HCT116 (cell line): ENCODE results near the gene PLD5. TPM values are rescaled to one million over a fixed set of nuclear protein-coding genes. Genes with fewer than 3 reads are reported as not detected.

Experiments
- ATAC-seq: fragments of 200-7000 bp; cut with Tn5 transposase; 2 replicates; pipeline ENCODE4 v1.9.1; 2020; ENCODE audit warnings: mild to moderate bottlenecking, moderate library complexity
- BruUV-seq: library from RNA; stranded (reverse); fragments of 400-500 nt; replicated peaks from 2 replicates; lab custom pipeline; 2021; lab: Mats Ljungman, UMichigan
- CTCF ChIA-PET: fragments of 300-600 bp; sonication (Branson Sonifier 250); formaldehyde crosslinking; loops from one replicate; lab custom pipeline; 2021; ENCODE audit warnings: antibody characterized with exemption; lab: Charles Lee
- POLR2A ChIA-PET: fragments of 300-600, 350-600 bp; sonication (Branson Sonifier 250); formaldehyde crosslinking; loops from one replicate; lab custom pipeline; 2021; ENCODE audit warnings: antibody characterized with exemption; lab: Charles Lee
- RAD21 ChIA-PET, 2 experiments: fragments of 300-600 bp; sonication (Branson Sonifier 250); formaldehyde crosslinking; loops; one replicate each; lab custom pipeline; 2023; ENCODE audit warnings: low total read pairs in 2 of 2; ENCODE audit not compliant: uncharacterized antibody in 2 of 2, unreplicated experiment in 2 of 2, low non-redundant PET in 1 of 2; lab: Charles Lee
- DNase-seq: peaks from one replicate; pipeline ENCODE4 v3.0.0-alpha.2; 2010; ENCODE audit warnings: low read depth, low spot score
- H2AFZ ChIP-seq: fragments of 200-600 bp; shearing (Covaris generic), sonication (generic); 2 replicates; pipeline ENCODE4 v1.6.1; 2017; ENCODE audit warnings: low read depth, mixed run types, mixed read lengths, antibody characterized with exemption, low read length; ENCODE audit not compliant: poor library complexity, severe bottlenecking
- H3K27ac ChIP-seq: 2 replicates; pipeline ENCODE4 v1.5.1; 2012; ENCODE audit warnings: low read depth, low read length
- H3K27me3 ChIP-seq: fragments of 200-600 bp; sonication (generic); 2 replicates; pipeline ENCODE4 v1.6.1; 2016; ENCODE audit warnings: mixed run types, low read length, mixed read lengths; ENCODE audit not compliant: insufficient read depth
- H3K36me3 ChIP-seq, 2 experiments: fragments of 200-500 bp in 1 of 2; fragments of 200-600 bp in 1 of 2; sonication (Bioruptor generic) in 1 of 2; sonication (generic) in 1 of 2; 2 replicates each; pipeline versions ENCODE4 v1.5.1 to v1.6.1; 2014 to 2016; ENCODE audit warnings: low read length in 2 of 2, inconsistent platforms in 1 of 2, mixed read lengths in 1 of 2, mixed run types in 1 of 2; ENCODE audit not compliant: insufficient read depth in 2 of 2, control insufficient read depth in 1 of 2
- H3K4me1 ChIP-seq, 2 experiments: fragments of 200-600 bp in 1 of 2; sonication (generic) in 1 of 2; 2 replicates each; pipeline versions ENCODE4 v1.5.1 to v1.6.1; 2012 to 2017; ENCODE audit warnings: low read length in 2 of 2, inconsistent platforms in 1 of 2, mild to moderate bottlenecking in 1 of 2, mixed read lengths in 1 of 2, mixed run types in 1 of 2, moderate library complexity in 1 of 2; ENCODE audit not compliant: insufficient read depth in 2 of 2, control insufficient read depth in 1 of 2
- H3K4me2 ChIP-seq: fragments of 200-600 bp; sonication (generic); 2 replicates; pipeline ENCODE4 v1.6.1; 2017; ENCODE audit warnings: mixed run types, low read length, mixed read lengths
- H3K4me3 ChIP-seq, 2 experiments: fragments of 200-600 bp in 1 of 2; sonication (generic) in 1 of 2; replicated peaks in 1 of 2; 2 replicates each; pipeline ENCODE4 v1.5.1; 2011 to 2016; ENCODE audit warnings: low read length in 2 of 2, control low read depth in 1 of 2, low read depth in 1 of 2, mild to moderate bottlenecking in 1 of 2, mixed read lengths in 1 of 2, mixed run types in 1 of 2
- H3K79me2 ChIP-seq: fragments of 200-600 bp; sonication (generic); 2 replicates; pipeline ENCODE4 v1.6.1; 2017; ENCODE audit warnings: mild to moderate bottlenecking, mixed run types, low read length, moderate library complexity, mixed read lengths; ENCODE audit not compliant: insufficient read depth
- H3K9ac ChIP-seq: fragments of 200-600 bp; sonication (generic); 2 replicates; pipeline ENCODE4 v1.6.1; 2016; ENCODE audit warnings: low read length, mixed read lengths
- H3K9me2 ChIP-seq: fragments of 200-600 bp; sonication (generic), shearing (Covaris generic); 2 replicates; pipeline ENCODE4 v1.6.1; 2017; ENCODE audit warnings: mixed run types, mild to moderate bottlenecking, moderate library complexity; ENCODE audit not compliant: insufficient read depth
- H3K9me3 ChIP-seq, 2 experiments: fragments of 200-500 bp in 1 of 2; fragments of 200-600 bp in 1 of 2; sonication (Bioruptor generic) in 1 of 2; sonication (generic) in 1 of 2; 2 replicates each; pipeline ENCODE4 v1.6.1; 2014 to 2017; ENCODE audit warnings: low read length in 2 of 2, mixed read lengths in 2 of 2, inconsistent platforms in 1 of 2, low read depth in 1 of 2, mild to moderate bottlenecking in 1 of 2, mixed run types in 1 of 2, moderate library complexity in 1 of 2; ENCODE audit not compliant: control insufficient read depth in 1 of 2, insufficient read depth in 1 of 2
- H4K20me1 ChIP-seq: fragments of 200-600 bp; sonication (generic), shearing (Covaris generic); 2 replicates; pipeline ENCODE4 v1.6.1; 2017; ENCODE audit warnings: mixed run types, mild to moderate bottlenecking, moderate library complexity; ENCODE audit not compliant: insufficient read depth
- JUND ChIP-seq: IDR thresholded peaks from 2 replicates; pipeline ENCODE4 v1.6.1; 2012
- MAX ChIP-seq: IDR thresholded peaks from 2 replicates; pipeline ENCODE4 v1.6.1; 2012
- REST ChIP-seq: IDR thresholded peaks from 2 replicates; pipeline ENCODE4 v1.6.1; 2012; ENCODE audit warnings: low read depth
- SP1 ChIP-seq: IDR thresholded peaks from 2 replicates; pipeline ENCODE4 v1.6.1; 2012; ENCODE audit warnings: low read depth
- SRF ChIP-seq: IDR thresholded peaks from 2 replicates; pipeline ENCODE4 v1.6.1; 2012; ENCODE audit warnings: low read depth
- intact Hi-C: fragments of 100-400 bp; cut with micrococcal nuclease; formaldehyde crosslinking; loops from 2 replicates; pipeline ENCODE4 v1.10.0; 2022
- total RNA-seq: library from RNA; stranded (reverse); gene quantifications from one replicate; pipeline ENCODE4 v1.2.1, GENCODE V29; 2021; ENCODE audit not compliant: unreplicated experiment

The PLD5 gene
- total RNA-seq, 1 experiment from 2014 or later: not detected

GRCh38 chr1:242033447-242033846 lies 491.1 kb downstream of the PLD5 start:
- no peak for ATAC-seq
- CTCF ChIA-PET: no interaction called here

More at GRCh38 chr1:242033447-242033846, 491.1 kb downstream of the PLD5 start:
- Histone ChIP-seq H3K27me3 (peaks cover 7% of the 10 kb centered on the region; the same call in 1 of the 2 replicates), H4K20me1 (no peaks in the 10 kb centered on the region), H3K9me2 (no peaks in the 10 kb centered on the region), H3K27ac (no peak overlapping the region), H2AFZ (no peak overlapping the region), H3K36me3 (no peaks in the 10 kb centered on the region), H3K9me3 (no peaks in the 10 kb centered on the region), H3K4me3 (no peak overlapping the region), H3K79me2 (no peaks in the 10 kb centered on the region), H3K4me1 (no peaks in the 10 kb centered on the region), H3K9ac (no peak overlapping the region), H3K4me2 (no peak overlapping the region)
- ChIA-PET POLR2A (no interaction called here), RAD21 (no interaction called here)
- no peak for DNase-seq
- no TSS peak for BruUV-seq
- no peak for TF ChIP-seq MAX
- no peak for TF ChIP-seq REST
- no peak for TF ChIP-seq JUND
- TF ChIP-seq SP1: no peak
- TF ChIP-seq SRF: no peak
- intact Hi-C loops: no loop called here
